NCI-H146 (cell line): ENCODE measurements around the gene GRID1.
"Not testable (repeated sequence)": the region's sequence is repeated elsewhere in the genome, so short reads cannot be mapped to it uniquely, and the experiment has no call there.

Experiments
- DNase-seq: peaks from one replicate; lab custom pipeline; 2025; lab: John Stamatoyannopoulos, UW

Gene GRID1

GRCh38 chr10:85868627-85869499 is 497.7 kb downstream of the GRID1 start:
- DNase-seq = no peak

DNA sequence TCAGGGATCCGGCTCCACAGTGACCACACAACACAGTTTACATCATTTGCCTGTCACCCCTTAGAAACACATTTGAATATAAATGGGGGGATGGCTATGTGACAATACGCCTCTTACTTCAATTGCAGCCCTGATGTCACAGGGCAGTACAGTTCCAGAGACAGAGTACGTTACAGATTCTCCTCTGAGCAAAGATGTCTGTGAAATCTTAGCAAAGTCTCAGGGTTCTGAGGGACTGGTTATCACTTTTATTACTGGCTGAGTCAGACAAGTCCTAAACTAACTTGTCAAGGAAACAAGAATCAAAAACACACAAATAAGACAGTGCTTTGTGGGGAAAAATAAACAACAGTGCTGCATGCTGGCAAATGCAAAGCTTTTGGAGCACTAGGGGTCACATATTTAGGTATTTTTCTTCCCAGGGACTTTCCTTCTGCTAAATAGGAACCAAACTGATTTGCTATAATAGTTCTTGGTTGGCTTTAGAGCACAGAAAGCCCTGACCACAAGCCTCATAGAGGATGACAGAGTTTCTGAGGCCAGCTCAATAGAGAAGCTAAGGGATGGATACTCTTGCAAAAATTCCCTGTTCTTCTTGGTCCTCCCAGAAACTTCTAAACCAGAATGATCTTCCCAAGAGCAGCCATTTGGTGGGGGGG is 501.6 kb downstream of the GRID1 start:
- DNase-seq = no peak

DNA sequence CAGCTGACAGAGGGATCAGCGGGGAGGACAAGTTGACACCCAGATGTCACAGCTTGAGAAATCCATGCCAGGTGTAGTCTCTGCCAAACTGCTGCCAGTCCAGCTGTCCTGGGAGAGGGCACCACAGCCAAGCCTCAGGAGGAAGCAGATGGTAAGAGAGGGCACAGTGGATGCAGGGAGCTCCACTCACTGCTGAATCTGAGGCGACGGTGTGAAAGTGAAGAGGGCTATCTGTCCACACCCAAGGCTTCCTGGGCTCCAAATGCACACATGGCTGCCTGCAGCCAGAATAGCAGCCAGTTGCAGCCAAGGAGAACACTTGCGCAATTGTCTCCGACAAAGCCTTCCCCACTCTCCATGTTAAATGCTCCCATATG is 502.4 kb downstream of the GRID1 start:
- no peak for DNase-seq

- DNase-seq = no peak
Observed at GRCh38 chr10:85863301-85864172, 503.1 kb downstream of the GRID1 start.

DNA sequence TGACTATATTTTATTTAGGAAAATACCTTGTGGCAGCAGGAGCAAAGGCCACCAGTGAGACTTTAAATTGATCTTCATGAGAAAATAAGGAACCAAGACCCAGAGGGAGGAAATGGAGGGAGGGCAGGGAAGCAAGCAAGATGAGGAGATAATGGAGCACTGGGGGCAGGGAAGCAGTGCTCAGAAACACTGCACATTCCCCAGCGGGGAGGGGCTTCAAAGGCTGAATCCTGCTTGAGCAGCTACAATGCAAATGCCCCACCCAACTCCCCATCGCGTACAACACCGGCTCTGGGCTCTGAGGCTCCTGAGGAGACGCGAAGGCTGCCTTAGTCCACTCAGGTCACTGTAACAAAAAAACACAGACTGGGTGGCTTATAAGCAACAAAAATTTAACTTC is 503.8 kb downstream of the GRID1 start:
- no peak for DNase-seq

DNA sequence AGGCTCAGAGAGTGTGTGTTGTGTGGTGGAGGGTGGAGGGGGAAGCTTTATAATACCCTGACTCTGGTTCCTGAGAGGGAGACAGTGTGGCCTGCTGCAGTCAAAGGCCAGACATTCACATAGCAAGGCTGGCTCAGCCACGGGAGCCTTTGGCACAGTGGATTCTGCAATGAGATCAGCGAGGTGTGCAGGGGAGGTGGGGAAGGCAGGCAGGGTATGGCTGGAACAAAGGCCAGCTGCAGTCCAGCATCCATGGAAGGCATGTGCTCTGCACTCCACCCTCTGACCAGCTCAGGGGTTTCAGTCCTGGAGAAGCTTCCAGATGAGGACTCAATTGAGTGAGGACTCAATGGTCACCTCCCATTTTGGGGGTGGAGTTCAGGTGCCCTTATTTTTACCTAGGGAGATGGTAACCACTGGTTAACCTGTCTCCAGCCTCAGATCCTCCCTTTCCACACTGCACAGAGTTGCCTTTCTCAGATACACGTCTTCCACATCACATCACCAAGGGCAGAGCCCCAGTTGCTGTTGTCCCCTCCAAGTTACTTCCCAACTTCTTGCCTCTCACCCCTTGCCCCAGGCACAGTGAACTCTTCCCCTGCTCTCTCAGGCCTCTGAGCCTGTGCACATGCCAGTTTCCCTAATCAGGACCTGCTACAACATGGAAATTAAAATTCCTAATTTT is 504.9 kb downstream of the GRID1 start:
- no peak for DNase-seq

- no peak for DNase-seq
Observed at GRCh38 chr10:85859859-85860258, 506.7 kb downstream of the GRID1 start.

DNA sequence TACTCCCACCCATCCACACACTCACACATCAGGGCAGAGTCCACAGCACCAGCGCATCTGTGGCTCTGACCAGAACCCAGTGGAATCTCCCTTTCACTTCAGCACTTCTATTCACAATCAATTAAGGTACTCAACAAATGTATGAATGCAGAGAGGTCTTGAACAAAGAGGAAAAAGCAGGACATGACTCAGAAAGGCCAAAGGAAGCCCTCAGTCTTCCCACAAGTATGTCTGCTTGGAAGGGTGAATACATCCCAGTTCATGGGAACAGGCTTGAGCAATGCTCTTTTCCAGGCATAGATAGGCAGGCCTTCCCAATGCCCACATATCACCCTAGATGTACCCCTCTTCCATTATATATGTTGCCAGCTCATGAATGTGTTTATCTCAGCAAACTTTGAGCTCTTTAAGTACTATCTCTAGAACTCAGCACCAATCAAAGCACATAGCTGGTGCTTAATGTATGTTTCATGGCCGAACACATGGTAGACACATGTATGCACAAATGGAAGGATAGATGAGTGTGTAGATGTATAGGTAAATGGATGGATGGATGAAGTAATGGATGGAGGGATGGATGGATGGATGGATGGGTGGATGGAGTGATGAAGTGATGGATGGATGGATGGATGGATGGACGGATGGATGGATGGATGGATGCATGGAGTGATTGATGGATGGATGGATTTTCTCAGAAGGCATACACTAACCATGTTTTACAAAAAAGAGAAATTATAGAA is 507.6 kb downstream of the GRID1 start:
- DNase-seq = no peak

GRCh38 chr10:85857791-85858190 is 508.8 kb downstream of the GRID1 start:
- DNase-seq = no peak

DNA sequence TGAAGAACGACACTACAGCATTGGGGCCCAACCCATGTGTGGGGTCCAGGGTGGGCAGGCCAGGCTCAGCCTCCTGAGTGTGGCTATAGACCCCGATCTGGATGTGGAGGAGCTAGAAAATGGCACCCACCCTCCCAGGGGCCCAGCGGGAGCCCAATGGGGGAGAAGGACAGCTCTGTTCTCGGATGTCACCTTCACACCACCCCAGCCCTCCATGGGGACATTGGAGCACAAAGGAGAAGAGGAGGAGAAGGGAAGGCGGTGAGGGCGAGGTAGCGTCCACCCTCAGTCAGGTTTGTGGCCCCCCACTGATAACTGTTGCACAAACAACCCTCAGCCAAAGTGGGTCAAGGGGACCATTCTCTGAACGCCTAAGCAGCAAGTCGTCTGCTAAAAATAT is 509.3 kb downstream of the GRID1 start:
- no peak for DNase-seq

GRCh38 chr10:85851934-85852333 is 514.7 kb downstream of the GRID1 start:
- no peak for DNase-seq

DNA sequence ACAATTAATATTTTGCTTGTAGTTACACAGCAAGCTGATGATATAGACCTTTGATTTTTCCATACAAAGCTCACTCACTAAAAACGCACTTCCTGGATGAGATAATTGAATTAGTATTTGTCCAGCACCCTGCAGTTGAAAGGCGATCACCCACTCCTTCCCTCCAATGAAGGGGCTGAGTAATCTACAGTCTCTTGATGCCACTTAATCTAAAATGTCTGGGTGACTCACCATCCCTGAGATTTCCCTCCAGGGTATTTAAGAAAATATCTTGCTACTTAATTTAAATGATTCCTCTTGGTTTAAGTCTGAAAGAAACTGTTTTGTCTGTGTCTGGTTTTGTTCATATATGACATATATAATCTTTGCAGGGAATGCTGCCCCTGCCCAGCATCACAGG is 515.3 kb downstream of the GRID1 start:
- DNase-seq = no peak

- DNase-seq = no peak
Observed at GRCh38 chr10:85850736-85851135, 515.9 kb downstream of the GRID1 start.

DNA sequence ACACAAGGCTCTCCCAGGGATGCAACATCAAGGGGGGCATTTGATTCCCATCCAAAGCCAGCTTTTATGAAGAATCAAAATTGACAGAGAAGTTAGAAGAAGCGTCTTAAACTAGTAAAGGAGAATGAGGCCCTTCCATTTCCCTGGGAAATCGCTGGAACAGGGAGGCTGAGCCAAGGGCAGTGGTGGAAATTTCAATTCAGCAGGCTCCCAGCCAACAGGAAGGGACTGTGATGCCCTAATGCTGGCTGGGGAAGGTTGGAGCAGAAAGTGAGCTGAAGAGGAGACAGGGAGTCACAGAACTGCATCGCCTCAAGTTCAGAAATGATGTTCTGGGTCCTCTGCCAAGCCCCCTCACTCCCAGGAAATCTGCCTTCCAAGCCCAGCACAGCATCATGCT is 517.3 kb downstream of the GRID1 start:
- no peak for DNase-seq

- DNase-seq = no peak
Observed at GRCh38 chr10:85848756-85849155, 517.8 kb downstream of the GRID1 start.

DNA sequence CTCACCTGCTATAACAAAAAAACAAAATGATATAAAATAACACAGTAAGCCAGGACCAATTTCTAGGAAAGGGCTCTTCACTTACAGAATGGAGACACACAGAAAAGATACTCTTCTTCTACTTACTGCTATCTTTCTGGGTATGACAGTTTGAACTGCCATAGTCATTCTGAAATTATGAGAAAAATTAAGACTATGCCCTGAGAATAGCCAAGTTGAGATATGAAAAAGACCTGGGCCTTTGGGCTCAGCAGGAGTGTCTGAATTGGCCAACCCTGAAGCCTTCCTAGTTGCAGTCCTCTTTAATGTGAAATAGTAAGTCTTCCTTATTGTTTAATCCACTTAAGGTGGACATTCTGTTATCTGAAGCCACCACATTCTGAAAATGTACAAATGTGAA is 519.5 kb downstream of the GRID1 start:
- DNase-seq = no peak

DNA sequence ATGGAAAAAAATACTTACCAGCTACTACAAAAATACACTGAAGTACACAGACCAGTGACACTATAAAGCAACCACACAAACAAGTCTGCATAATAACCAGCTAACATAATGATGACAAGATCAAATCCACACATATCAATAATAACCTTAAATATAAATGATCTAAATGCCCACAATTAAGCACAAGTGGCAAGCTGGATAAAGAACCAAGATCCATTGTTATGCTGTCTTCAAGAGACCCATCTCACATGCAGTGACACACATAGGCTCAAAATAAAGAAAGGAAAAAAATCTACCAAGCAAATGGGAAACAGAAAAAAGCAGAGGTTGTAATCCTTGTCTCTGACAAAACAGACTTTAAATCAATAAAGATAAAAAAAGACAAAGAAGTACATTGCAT is 527.9 kb downstream of the GRID1 start:
- DNase-seq = not testable (repeated sequence)

DNA sequence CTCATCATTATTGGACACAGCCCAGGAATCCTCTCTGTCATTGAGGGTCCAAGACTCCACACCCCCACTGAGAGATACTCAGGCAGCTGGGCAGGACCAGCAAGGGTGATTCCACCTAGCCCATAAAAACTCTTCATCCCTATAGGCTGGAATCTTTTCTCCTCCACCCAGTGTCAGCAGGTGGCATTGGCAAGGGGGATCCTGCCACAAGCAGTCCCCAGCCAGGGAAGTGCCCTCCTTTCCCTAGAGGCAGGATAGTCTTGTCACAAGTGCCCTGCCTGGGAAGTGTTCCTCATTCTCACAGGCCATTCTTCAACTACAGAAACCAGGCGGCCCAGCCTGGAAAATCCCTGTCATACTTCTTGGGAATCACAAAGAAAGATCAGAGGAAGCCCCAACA is 533.6 kb downstream of the GRID1 start:
- no peak for DNase-seq

- no peak for DNase-seq
Observed at GRCh38 chr10:85831422-85831821, 535.2 kb downstream of the GRID1 start.

DNA sequence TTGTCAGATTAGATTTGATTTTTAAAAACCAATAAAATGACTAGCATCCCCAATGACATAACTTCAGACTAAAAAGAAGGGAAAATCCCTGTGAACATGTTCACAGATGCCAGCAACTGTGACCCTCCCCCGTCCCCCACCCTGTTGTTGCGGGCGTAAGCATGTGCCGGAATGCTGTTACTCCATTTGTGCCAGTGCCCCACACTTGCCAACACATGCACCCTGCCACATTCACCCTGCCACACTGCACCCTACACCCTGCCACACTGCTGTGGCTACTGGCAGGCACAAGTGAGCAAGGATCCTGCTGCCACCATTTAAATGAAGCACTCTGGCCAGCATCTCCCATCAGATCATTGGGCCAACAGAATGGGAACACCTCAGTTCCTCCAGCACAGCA is 540.2 kb downstream of the GRID1 start:
- no peak for DNase-seq

GRCh38 chr10:85811405-85811804 is 555.2 kb downstream of the GRID1 start:
- DNase-seq = no peak
